ENCODE measurements around the gene RPS15.
"Not testable (repeated sequence)": the region's sequence is repeated elsewhere in the genome, so short reads cannot be mapped to it uniquely, and the experiment has no call there.

Gene RPS15

DNA sequence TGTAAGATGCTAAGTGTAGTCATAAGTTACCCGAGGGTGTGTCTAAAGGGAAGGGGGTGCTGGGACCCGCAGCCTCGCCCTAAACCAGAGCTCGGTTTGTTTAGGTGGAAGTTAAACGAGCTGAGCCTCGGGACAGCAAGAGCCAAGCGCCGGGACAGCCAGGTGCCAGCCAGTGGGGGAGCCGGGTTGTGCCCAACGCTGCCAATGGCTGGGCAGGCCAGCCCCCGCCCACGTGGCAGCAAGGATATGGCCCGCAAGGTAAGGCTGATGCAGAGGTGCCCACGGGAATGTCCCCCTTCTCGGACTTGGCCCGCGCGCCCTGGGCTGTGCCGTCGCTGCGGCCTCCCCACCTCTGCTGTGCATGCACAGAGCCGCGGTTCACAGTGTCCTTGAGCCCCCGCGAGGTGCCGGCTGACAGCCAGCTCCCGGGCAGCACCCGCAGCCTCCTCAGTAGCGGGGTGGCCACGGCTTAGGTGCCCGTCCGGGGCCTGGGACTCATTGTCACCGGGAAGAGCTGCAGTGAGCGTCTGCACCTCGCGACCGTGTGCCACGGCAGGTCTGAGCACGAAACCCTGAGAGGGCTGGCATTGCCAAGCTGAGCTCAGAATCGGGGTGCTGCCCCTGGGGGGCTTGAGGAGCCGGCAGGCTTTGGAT is 9.3 kb upstream of the RPS15 start:
- DNase-seq: no peak
- intact Hi-C loops (cut with DNase I): no loop called here

DNA sequence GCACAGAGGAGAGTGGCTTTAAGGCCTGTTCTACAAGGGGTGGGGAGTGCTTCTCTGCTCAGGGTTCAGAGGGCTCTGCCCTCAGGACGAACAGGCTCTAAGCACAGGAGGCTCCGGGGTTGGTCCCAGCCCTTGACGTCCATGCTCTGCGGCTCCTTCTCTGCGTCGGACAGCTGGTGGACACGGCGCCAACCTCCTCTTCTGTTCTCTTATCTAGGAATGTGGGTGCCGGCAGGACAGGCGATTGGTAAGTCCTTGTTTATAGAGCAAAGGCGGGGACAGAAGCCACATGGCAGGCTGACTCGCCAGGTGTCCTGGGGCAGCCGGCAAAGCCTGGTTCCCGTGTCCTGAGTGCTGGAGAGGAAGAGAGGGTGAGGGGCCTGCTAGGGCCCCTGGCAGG is 8.4 kb upstream of the RPS15 start:
- intact Hi-C loops (cut with DNase I): no loop called here
- DNase-seq: no peak

DNA sequence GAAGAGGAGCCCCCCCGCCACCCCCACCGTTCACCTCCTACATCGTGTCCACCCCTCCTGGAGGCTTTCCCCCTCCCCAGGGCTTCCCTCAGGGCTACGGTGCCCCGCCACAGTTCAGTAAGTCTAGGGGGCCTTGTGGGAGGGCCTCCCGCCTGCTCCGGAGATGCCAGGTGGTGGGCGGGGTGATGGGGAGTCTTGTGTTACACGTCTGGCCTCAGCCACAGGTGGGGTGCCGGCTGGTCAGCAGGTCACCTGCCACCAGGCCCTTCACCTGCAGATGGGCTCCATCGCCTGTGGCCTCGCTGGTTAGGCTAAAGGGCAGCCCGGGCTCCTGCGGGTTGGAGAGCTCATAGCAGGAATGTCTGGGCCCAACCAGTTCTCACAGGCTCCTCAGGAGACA is 8.0 kb upstream of the RPS15 start:
- DNase-seq: no peak

DNA sequence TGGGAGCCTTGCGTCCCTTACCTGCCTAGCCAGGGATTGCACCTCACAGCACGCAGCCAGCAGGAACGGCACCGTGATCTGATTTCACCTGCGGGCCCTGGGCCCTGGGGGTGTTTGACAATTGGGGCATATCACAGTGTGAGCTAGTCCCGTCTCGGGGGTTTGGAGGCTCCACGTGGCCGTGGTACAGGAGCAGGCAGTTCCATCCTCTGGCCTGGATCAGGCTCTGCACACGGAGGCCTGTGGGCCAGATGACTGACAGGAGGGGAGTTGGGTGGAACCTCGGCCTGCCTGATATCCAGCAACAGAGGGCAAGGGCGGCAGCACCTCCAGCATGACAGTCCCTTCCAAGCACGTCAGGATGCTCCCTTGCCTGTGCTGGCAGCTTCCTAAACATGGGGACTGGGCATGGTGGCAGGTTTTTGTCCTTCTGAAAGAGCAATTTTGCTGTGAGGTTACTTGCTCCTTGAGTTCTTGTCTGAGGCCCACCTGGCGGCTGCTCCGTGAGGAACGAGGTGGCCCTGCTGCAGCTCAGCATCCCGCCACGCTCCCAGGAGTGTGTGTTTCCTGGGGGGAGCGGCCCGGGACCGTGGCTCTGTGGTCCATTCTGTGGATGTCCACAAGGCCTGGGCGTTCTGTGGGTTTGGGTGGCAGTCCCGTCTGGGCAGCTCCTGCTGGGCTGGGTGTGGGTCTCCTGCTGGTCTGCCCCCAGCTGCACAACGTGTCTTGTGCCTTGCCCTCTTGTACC is 6.3 kb upstream of the RPS15 start:
- intact Hi-C loops (cut with DNase I): no loop called here
- DNase-seq: no peak

More for the DNA sequence above, 8.0 kb upstream of the RPS15 start:
- intact Hi-C loops (cut with DNase I): no loop called here

DNA sequence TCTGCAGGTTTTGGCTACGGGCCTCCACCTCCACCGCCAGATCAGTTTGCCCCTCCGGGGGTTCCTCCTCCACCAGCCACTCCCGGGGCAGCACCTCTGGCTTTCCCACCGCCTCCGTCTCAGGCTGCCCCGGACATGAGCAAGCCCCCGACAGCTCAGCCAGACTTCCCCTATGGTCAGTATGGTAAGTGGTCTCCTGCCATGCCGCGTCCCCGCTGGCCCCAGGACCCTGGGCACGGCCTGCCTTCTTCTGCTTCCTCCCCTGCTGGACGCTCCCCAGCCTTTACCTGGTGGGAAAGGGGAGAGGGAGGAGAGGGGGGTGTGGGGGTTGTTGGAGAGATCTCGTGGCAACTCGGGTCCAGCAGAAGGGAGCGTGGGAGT is 5.7 kb upstream of the RPS15 start:
- intact Hi-C loops (cut with DNase I): no loop called here
- DNase-seq: no peak

DNA sequence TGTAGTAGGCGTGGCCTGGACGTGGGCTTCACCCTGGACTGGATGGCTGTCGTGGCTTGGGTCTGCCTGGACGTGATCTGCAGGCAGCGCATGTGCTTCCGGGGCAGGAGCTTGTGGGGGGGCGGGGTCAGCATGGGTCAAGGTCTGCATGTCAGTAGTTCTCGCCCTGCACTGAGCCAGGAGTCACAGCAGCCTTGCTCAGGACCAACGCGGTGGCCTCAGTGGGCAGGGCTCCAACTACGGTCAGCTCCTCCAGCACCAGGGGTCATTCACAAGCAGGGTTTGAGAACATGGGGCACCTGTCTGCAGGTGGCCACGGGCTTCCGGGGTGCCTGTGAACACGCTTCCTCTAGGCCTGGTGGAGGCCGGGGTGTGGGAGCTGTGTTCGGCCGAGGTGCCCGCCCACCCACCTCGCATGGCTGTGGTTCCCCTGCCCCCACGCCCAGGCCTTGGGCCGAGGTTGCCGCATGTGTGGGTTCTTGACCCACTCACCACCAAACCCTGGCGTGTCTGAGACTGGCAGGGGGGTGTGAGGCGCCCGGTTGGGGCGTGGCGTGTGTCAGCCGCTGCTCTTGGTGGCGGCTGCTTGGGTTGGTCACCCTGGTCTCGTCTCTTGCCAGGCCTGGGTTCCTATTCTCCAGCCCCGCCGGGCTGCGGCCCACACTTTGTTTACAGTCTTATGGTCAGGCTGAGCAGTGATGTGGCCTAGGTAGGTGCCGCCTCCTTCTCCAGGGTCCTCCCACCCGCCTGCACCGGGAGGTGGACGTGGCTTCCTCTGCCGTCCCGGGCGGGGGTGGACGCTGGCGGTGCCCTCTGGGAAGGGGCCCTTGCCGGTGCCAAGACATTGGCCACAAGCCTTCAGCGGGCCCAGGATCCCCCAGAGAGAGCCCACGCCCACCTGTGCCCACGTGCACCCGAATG is 4.8 kb upstream of the RPS15 start:
- intact Hi-C loops (cut with DNase I): no loop called here
- no peak for DNase-seq

DNA sequence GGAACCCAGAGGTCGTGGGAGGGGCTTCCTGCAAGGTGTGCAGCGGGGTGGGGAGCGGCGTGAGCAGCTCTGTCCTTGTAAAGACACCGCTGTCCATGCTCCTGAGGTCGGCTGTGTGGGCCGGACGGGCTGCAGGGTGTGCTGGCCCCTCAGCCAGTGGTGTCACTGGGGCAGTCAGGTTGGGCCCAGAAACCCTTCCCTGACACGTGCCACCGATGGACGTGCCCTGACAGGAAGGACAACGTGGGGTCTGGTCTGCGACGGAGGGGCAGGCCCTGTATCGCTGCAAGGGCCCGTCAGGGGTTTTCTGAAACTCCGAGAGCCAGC is 4.2 kb upstream of the RPS15 start:
- no peak for DNase-seq
- intact Hi-C loops (cut with DNase I): no loop called here

DNA sequence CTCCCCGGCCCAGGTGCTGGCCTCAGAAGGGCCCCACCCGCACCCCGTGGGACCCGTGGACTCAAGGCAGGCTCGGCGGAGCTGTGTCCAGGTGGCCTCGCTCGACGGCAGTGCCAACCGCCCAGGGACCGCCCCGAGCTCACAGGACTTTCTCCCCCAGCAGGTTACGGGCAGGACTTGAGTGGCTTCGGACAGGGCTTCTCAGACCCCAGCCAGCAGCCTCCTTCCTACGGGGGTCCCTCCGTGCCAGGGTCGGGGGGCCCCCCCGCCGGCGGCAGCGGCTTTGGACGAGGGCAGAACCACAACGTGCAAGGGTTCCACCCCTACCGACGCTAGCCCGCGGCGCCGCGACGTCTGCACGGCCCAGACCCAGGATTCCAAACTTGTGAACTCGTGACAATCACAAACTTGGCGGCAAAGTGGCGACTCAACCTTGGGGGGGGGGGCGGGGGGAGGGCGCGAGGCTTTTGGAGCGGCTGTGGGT is 3.6 kb upstream of the RPS15 start:
- no peak for DNase-seq

DNA sequence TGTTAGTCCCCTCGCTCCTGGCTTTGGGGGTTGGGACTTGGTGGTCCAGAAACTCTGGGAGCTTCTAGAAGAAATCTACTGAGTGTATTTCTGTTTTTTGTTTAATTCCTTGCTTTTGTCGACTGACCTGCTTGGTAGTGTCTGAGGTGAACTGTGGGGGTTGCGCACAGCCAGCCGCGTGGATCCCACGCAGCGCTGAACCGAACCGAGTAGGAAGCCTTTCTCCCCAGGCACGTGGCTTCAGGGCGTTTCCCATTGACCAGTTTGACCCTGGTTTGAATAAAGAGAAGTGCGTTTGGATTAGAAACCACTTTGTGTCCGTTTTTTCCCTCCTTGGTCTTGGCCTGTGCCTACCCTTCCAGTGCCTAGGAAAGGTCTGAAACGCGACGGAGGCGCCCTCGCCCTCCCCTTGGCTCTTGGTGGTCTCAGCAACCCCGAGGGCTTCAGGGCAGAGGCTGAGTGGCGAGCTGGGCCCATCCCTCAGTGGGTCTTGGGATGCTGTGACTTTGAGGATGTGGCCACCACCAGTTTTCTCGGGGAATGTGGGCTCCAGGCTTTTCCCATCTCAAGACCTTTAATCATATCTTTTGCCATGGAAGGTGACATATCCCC is 2.7 kb upstream of the RPS15 start:
- DNase-seq: no peak
- intact Hi-C loops (cut with DNase I): no loop called here

More for the DNA sequence above, 3.6 kb upstream of the RPS15 start:
- intact Hi-C loops (cut with DNase I): no loop called here

DNA sequence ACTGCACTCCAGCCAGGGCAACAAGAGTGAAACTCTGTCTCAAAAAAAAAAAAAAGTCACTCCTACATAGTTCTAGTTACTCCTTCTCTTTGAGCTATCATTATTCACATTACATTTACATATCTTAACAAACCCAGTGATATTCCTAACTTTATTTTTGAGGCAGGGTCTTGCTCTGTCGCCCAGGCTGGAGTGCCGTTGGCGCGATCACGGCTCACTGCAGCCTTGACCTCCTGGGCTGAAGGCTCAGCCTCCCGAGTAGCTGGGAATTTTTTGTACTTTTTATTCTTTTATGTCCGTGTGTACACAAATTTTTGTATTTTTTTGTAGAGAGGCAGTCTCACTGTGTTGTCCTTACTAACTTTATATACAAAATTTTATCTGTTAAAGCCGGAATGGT is 587 bp upstream of the RPS15 start:
- intact Hi-C loops (cut with DNase I): no loop called here
- DNase-seq: no peak

DNA sequence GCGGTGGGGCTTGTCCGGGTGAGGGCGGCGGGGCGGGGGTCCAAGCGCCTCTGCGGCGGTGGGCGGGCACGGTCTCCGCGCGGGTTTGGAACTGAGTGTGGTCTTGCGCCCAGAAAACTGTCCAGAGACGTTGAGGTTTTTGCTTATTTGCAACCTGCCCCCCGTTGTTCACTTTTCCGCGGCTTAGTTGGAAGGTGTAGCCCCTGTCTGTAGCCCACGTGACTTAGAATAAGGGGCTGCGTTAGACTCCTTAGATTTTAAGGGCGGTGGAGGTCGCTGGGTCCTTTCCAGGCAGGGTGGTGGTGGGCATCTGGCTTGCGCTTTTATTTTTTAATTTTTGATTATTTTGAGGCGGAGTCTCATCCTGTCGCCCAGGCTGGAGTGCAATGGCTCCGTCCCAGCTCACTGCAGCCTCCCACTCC is 748 bp downstream of the RPS15 start:
- intact Hi-C loops (cut with DNase I): no loop called here
- no peak for DNase-seq

DNA sequence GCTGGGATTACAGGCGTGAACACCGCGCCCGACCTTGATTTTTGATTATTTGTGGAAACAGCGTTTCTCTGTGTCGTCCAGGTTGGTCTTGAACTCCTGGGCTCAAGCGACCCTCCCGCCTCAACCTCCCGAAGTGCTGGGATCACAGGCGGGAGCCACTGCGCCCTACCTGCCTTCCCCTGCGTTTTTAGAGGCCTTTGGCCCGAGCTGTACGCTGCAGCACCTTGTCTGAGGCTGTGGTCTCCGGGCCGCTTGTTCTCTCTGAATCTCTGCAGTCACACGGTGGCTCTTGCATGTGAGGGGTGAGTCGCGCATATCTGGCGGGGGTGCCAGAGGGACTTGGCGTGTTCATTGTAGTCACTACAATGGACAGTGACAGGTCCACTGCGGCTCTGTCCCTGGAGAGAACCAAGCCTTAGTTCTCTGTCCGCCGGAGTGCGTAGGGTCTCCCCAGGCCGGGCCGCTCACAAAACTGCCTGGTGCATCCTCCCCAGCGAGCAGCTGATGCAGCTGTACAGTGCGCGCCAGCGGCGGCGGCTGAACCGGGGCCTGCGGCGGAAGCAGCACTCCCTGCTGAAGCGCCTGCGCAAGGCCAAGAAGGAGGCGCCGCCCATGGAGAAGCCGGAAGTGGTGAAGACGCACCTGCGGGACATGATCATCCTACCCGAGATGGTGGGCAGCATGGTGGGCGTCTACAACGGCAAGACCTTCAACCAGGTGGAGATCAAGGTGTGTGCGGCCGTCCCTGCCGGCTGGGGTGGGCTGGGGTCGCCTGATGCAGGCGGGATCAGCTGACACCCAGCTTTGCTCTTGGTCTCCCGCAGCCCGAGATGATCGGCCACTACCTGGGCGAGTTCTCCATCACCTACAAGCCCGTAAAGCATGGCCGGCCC is 1.6 kb downstream of the RPS15 start:
- intact Hi-C loops (cut with DNase I): loop anchor here (5.0 kb wide), 1 partner anchor 32 kb away; the partner anchor contains the start of gene DAZAP1
- DNase-seq: not testable (repeated sequence)

DNA sequence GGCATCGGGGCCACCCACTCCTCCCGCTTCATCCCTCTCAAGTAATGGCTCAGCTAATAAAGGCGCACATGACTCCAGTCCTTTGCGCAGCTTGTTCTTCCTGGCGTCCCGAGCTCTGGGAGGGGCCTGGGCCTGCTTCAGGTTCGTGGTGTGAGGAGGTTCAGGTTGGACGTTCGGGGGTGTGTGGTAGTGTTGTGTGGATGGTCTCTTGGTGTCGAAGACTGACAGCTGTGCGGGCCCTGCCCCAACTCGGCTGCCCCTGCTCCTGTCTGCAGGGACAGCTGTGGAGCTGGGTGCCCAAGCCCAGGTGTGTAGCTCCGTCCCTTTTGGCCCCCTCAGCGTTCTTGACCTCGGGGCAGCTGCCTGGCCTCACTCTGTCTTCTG is 2.2 kb downstream of the RPS15 start:
- intact Hi-C loops (cut with DNase I): loop anchor here (5.0 kb wide), 1 partner anchor 33 kb away; the partner anchor contains the start of gene DAZAP1
- no peak for DNase-seq

DNA sequence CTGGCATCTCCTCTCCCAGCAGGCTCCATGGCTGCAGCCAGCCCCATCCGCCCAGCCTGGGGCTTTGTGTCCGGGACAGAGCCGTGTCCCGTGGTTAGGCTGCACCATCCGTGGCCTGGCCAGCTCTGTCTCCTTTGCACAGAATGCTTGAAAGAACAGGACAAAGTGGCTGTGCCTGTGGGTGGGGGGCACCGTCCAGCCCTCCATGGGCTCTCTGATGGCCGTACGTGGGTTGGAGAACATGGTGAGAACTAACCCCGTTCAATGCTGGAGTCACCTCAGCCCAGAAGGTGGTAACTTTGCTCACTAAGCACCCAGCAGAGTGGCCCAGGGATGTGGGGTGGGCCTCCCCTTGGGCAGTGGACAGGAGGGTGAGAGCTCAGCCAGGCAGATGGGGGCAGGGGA is 2.8 kb downstream of the RPS15 start:
- intact Hi-C loops (cut with DNase I): loop anchor here (5.0 kb wide), 1 partner anchor 34 kb away; the partner anchor contains the start of gene DAZAP1
- no peak for DNase-seq

DNA sequence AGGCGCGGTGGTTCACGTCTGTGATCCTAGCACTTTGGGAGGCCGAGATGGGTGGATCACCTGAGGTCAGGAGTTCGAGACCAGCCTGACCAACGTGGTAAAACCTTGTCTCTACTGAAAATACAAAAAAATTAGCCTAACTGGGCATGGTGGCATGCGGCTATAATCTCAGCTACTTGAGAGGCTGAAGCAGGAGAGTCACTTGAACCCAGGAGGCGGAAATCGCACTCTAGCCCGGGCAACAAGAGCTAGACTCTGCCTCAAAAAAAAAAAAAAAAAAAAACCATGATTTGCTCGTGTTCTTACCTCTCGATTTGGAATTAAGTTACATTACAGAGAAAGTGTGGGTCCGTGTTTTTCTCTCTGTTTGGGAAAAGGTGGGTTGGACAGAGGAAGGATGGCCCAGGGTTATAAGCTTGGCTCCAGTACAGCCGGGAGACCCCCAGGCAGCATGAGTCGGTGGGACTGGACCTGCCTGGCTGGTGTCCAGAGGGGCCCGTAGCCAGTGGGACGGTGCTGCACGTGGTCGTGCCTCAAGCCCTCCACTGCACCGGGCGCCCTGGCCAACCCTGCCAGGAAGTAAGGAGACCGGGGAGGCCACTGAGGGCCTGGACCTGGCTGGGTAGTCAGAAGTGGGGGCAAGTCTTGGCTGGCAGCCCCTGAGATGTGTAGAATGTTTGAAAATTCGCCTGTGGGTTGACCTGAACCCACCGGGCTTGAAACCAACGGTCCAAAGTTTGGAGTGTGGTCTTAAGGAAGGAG is 3.7 kb downstream of the RPS15 start:
- DNase-seq: no peak
- intact Hi-C loops (cut with DNase I): loop anchor here (5.0 kb wide), 1 partner anchor 35 kb away; the partner anchor contains the start of gene DAZAP1

DNA sequence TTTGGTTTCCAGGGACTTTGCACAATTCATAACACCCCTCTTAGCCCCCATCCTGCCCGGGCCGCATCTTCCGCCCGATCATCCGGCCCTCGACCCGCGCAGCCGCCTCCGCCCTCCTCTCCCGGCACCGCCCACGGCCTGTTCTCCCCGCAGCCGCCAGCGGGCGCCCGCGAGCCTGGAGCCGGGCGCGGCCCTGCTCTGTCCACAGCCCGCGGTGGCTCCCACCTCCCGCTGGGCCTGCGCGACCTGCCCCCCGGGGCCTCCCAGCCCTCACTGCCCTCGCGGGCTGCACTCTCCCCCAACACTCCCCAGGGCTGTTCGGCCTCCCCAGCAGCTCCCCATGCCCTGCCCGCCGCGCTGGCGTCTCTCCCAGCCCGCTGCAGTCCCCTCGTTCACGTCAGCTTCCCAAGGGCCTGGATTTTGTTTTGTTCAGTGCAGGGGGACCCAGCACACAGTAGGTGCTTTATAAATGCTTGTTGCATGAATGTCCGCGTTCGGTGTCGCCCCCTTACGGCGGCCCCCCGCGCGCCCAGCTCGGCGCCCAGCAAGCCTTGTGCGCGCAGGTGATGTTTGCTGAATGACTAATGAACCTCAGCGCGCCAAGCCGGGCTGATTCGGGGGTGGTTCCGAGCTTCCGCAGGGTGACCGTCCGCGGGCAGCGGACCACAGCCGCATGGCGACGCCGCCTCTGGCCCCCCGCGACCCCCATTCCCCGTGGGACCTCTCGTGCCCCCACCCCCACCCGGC is 7.2 kb downstream of the RPS15 start:
- DNase-seq: peak in 40 of 42 donors; percentile 62 to 89 (median 80)
- intact Hi-C loops (cut with DNase I): no loop called here
